HG03175 (cell line): ENCODE results near the gene HOXB8.

Experiments used
- ATAC-seq: cut with Tn5 transposase; IDR thresholded peaks from one replicate; pipeline ENCODE4 v1.9.1; 2021; ENCODE audit warnings: mild to moderate bottlenecking, moderate library complexity; ENCODE audit not compliant: unreplicated experiment

The HOXB8 gene

DNA sequence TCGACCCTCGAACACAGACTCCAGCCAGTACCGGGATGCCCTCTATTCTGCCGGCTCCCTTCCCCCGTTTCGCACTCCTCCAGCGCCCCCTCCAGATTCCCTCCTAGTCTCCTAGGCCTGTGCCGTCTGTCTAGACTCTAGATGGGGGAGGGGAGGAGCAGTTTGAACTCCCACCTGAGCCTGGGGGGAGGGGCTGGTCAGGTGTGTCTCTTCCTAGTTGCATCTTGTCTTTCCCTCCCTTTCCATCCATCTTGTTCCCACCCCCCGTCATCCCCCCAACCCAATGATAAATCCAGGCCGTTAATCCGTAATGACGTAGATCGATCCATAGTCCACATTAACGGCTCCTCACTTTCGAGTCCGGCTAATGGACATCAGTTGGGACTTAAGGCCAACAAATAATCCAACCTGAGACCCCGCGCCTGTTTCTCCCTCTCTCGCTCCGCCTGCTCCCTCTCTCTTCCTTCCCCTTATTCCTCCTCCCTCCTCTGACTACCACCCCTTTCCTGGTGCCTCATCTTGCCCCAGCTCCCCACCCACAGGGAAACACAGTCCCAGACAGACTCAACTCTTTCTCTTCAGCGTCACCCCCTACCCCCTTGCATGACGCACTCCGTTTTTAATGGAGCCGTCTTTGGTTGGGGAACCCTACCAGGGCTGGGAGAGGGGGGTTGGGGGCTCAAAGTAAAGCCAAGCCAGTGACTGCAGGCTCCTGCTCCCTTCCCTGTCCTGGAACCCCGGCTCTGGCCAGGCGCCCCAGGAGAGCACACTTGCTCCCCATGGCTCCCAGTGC lies 18.2 kb downstream of the HOXB8 start:
- ATAC-seq = no peak

DNA sequence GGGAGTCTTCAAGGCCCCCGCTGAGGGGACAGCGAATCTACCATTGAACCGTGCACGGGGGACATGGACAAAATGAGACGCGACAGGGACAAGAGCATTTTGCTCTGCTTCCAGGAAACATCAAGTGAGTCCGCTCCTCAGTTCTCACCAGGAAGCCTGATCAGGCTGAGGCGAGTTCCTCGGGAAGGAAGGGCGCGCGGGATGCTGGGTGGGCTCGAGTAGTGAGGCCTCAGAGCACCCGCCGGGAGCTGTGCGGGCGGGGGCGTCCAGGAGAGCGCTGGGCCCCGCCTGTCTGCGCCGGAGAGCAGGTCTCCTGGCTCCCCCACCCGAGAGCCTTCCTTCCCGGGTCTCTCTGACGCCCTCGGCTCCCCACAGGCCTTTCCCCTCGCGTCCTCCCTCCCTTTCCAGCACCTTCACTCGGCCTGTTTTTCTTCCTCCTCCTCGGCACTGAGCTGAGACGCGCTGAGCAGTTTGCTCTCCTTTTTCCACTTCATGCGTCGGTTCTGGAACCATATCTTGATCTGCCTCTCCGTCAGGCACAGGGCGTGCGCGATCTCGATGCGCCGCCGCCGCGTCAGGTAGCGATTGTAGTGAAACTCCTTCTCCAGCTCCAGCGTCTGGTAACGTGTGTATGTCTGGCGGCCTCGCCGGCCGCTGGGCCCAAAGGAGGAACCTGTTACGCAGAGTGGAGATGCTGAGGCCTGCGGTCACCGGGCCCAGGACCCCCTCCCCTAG lies 18.9 kb downstream of the HOXB8 start:
- no peak for ATAC-seq

DNA sequence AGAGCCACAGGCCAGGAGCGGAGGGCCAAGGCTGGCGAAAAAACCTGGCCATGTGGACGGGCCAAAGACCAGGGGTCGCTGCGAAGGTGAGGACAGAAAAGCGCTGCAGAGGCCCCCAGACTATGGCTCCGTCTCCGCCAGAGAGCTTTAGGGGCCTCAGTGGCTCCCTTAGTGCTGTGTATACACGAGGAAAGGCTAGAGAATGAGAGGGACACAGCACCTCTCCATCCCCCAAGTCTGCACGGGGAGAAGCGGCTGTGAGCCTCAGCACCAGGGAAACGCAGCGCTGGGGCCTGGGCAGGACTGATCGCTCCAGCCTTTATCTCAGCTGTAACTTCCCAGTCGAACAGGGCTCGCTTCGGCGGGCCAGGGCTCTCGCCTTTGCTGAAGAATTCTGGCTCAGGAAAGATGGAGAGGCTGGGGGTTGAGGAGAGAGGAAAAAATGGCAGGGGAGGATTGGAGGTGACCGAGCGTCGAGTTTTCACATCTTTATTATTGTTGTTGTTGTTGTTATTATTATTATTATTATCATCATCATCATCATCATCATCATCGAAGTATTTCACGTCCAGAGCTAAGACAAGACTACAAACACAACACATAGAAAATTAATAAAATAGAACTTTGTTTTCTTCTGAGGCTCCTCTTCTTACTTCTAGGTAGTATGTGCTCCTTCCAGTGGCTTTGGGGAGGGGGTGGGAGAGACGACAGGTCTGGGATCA lies 19.7 kb downstream of the HOXB8 start:
- no peak for ATAC-seq

DNA sequence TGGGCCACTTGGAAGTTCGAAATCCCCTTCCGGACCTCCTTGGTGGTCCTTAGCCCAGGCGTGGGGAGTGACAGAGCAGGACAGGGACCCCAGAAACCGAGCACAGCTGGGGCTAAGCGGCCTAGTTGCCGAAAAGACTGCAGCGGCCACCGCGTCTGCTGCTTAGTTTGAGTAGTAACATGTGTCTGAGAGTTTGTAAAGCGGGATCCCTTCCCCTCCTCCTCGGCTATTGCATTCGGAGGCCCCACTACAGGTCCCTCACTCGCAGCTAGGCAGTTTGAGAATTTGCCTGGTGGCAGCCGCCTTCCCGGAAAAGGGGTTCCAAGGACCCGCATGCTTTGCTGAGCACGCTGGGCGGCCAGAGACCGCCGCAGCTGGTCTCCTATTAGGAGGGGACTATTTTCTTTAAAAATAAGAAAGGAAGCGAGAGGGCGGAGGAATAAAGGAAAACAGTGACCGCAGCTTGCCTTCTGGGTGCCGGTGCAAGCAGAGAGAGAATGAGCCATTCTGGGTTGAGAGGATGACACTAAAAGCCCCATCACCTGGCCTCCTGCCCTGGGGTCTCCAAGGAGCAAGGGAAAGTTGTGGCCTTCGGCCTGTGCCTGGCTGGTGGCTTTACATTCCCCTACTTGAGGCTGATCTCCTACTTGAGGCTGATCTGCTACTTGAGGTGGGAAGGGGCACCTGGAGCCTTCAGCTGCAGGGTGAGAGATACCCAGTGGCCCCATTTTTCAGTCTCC lies 20.4 kb downstream of the HOXB8 start:
- ATAC-seq = no peak

DNA sequence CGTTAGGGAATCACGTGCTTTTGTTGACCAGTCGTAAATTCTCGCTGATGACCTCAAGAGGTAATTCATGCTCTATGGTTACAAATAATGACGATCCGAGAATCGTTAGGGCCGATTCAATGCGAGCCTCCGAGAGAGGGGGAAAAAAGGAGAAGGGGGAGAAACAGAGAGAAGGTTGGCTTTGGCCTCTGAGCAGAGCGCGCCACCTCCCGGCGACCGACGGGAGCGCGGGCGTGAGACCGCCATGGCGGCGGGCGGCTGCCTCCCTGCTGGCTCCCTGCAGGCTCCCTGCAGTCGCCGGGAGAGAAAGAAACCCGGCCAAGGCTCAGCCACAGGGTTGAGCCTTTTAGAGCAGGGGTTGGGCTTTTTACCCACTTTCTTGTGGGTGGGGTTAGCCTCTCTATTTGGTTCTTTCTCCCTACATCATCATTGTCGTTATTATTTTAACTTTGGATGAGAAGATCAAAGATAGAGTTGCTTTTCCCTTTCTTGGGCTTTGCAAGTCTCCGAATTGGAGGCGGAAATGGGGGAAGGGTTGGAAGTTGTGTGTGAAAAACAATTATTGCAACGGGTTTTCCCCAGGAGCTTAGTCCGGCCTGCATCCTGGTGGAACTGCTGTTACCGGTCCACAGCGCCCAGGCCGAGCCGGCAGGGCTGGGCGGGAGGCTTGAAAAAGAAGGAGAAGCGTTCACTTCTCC lies 21.1 kb downstream of the HOXB8 start:
- peak; percentile 43 for ATAC-seq

DNA sequence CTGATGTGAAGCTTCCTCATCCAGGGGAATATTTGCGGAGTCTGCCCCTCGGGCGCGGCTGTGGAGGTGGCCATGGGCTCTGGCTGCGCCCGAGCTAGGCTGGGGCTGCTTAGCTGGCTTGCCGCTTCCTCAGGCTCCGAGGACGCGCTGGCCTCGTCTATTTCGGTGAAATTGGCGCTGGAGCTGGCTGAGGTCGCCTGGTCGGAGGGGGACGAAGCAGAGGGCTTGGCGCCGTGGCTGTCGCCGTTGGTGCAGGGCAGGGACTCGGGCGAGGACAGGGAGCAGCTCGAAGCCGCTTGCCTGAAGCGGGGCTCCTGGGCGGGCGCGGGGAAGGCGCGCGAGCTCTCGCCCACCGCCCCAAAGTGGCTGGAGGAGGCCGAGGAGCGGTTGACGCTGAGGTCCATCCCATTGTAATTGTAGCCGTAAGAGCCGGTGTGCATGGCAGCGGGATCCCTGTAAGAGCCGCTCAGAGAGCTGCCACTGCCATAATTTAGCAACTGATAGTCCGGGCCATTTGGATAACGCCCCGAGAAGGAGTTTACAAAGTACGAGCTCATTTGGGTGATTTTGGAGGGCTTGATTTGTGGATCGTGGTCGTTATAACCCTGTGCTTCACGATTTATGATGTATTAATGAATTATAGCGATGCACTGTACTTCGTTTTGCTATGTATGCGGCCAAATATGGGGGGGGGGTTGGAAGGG lies 21.8 kb downstream of the HOXB8 start, which contains the start of gene HOXB5:
TSS of gene HOXB5 (minus strand) at position 654 of the 704 bp plus-strand sequence. CDS start at position 557, 97 bp downstream.
- ATAC-seq = no peak

DNA sequence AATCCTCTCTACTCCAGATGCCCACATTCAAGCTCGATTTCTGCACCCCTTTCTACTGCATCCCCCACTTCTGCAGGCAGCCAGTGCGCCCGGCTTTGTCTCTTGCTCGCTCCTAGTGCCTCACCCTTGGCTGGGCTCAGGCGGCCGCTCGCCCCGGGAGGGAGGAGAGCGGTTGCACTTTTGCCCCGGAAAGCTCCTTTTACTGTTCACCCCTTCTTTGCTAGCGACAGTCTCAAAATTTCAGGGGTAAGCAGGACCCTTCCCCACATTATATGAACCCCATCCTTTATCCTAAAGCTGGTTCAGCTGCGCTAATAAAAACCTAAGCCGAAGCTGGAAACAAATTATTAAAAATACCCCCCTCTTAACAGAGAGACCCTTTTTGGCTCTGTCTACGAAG lies 22.5 kb downstream of the HOXB8 start:
- no peak for ATAC-seq

DNA sequence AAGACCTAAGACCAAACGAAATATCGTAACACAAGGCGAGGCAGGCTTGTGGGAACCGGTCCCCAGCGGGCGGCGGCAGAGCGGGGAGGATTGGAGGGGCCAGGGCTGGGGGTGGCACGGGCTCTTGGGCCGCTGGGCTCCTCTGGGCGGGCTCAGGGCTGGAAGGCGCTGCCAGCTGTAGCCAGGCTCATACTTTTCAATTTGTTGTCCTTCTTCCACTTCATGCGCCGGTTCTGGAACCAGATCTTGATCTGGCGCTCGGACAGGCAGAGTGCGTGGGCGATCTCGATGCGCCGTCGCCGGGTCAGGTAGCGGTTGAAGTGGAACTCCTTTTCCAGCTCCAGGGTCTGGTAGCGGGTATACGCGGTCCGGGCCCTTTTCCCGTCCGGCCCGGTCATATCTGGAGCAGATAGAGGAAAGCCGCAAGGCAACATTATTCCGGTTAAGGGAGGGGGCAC lies 23.0 kb downstream of the HOXB8 start:
- ATAC-seq = no peak

DNA sequence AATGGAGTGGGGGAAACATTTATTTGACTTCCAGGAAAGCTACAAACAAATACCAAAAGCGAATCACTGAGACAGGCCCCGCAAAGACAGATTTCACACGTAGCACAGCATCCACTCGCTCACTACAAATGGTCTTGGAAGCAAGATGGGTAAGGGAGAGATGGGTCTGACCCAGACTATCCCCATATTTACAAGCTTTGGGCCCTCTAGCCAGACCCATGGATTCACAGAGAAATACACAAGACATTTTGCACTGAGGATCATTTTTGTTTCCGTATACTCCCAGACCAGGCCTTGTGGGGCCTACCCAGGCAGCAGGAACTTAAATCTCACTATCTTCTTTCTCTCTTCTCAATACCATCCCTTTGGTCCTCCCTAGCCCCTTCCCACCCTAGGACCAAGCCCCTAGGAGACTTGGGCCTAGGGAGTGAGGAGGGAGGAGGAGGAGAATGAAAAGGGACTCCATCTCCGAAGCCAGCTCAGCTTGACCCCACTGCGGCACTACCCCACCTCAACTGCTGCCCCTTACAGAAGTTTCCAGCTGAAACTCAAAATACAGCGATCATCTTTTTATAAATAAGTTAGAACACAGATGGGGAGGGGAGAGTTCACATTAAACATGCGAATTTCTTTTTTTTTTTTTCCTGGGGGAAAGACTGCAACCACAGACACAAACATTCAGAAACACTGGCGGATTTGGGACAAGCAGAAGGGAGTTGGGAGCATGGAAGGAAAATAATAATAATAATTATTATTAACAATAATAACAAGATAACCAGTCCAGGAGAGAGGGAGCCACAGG lies 23.6 kb downstream of the HOXB8 start:
- ATAC-seq = no peak

DNA sequence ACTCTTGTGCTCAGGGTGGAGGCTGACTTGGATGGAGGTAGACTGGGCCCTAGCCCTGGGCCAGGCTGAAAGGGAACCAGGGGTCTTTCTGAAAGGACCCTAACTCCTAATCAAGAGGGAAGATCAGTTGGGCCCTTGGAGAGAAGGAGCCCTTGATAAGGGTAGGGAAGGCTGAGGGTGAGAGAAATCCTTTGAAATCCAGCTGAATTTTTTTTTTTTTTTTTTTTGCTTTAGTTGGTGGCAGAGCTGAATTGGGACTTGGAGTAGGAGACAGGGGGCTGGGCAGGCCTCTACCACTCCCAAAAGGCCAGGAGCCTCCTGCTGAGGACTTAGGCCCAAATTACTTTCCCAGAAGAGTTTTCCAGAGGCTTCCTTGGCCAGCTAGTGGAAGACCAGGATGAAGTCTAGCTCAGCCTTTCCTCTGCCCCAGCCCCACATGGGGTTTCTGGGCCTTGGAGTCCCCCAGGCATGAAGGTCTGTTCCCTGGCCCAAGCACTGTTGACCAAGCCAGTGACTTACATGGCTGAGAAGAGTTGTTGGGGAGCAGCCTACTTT lies 24.4 kb downstream of the HOXB8 start:
- ATAC-seq = no peak

DNA sequence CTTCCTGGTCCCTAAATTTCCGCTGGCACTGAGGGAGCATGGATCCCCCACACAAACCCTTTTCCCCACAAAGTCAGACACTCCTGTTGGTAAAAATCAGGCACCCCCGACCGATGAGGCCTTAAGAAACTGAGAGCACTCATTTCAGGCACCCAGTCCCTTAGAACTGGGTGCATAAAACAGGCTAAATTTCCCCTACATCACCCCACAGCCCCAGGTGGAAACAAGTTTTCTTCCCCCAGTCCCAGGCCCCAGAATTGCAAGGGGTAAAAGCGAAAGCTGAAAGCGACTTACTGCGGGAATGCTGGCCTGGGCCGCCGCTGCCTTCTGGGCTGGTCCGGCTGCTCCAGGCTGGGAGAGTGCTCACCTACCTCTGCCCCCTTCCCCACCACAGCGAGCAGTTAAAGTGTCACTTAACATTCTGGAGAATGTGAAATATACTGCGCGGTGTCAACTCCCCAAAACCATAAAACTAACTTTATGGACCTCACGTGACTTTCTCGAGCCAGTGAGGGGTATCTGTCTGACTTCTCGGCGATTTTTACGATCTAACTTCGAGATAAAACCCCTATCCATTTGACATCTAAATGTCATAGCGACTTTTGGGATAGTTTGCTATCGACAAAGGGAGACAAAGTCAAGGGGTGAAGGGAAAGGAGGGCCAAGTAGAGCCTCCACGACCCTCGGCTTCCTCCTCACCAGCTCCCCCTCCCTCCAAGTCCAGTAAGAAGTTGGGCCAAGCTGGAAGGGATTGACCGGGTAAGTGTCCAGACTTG lies 25.1 kb downstream of the HOXB8 start, which contains the start of gene HOXB3:
TSS of gene HOXB3 (minus strand) at position 411 of the 776 bp plus-strand sequence. CDS start 37,767 bp downstream, outside the sequence.
- no peak for ATAC-seq

DNA sequence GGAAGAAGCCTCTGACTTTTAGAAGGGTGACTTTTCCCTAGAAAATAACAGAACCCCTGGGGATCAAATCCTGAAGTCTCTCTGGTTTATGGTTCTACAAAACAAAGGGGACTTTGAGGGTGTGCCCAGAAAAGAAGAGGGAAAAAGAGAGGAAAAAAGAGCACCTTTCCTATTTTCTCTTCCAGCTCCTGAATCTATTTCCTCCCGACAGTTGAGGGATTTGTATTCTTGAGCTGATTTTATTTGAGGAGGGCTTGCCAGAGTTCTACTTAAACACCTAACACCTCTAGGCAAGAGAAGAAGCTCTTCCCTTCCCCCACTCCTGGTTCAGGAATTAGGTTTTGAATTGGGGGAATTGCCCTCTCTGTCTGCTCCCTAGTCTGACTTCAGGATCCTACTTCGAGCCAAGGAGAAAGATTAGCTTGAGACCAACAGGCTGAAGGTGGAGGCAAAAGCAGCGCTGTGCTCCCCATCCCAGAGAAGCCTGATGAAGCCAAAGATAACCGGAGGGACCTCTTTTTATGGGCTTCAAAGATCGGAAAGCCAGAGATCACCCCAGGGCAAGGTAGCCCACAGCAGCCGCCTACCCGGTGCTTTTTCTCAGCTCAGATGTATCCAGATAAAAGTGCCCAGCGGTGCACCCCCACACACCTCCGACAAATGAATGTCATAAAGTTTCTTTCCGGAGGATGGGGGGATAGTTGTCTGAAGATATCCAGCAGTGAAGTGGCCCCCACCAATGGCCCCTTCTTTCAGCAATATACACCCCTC lies 25.8 kb downstream of the HOXB8 start:
- no peak for ATAC-seq

DNA sequence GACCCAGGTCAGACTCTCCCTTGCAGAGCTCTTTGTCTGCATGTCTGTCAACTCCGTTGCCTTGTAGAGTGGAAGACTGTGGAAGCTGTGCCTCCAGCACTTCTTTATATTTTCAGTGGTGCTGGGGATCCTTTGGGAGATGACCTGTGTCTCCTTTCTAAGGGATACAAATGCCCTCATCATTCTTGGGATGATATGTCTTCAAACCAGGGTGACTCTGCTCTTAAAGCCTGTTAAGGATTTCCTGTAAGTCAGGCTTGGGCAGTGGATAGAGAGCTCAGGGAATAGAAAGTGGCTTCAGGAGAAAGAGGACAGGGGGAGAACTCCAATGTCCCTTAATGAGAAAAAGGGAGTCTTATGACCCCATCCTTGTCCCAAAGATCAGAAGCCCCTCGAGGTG lies 26.6 kb downstream of the HOXB8 start:
- ATAC-seq = no peak

DNA sequence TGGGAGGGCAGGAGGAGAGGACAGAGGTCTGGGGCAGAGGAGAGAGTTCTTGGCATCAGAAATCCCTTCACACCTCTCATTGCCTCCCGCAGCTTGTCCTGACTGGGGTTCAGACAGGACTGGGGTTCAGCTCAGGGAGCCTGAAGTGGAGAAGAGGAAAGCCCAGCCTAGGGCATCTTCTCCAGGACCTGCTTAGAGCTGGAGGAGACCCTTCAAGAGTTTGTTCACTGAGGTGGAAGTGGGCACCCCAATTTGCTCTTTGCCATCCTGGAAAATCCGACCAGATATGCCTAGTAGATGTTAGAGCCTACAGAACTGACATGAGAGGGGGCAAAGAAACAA lies 27.0 kb downstream of the HOXB8 start:
- no peak for ATAC-seq

DNA sequence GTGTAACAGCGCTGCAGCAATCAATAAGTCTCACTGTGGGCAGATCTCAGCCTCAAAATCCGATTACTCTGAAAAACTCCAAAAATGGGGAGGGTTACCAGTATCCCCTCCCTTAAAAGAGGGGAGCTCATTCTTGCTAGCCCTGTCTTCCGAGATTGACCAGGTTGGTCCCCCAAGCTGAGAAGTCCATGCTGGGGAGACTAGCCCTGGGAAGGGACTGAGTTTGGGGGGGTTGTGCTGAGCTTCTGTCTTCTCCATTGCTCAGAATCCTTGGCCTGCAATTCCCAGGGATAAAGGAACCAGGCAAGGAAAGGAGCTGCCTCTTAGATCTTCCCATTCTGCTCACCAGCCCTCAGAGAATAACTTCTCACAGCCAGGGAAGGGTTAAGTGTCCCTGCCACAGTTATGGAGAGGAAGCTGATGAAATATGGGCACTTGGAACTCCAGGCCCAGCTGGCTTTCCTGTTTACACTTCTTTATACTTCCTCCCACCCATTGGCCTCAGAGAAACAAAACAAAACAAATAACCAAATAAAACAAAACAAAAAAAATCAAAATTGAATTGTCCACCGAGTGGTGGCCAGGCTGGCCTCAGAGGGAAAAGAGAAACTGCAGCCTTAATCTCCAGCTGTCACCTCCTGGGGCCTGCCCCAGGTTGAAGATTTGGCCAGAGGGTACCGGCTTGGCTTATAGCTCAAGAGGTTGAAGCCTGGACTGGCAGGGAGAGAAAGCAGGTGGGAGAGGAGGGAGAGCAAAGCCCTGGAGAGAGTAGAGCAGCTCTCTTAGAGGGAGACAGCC lies 27.6 kb downstream of the HOXB8 start:
- no peak for ATAC-seq
